Stomach (tissue), 4 donors: ENCODE data around the gene FUT2.

ENCODE experiments used
- EP300 ChIP-seq: sonication (generic); formaldehyde crosslinking; IDR thresholded peaks from one replicate; pipeline ENCODE4 v1.6.1; 2017; ENCODE audit warnings: antibody characterized with exemption
- POLR2AphosphoS5 ChIP-seq, 3 donors: sonication (generic); formaldehyde crosslinking; IDR thresholded peaks; one replicate each; pipeline ENCODE4 v1.6.1; 2016; ENCODE audit warnings: antibody characterized with exemption in 3 of 3

- TF ChIP-seq POLR2AphosphoS5 (IDR thresholded peaks at IDR 0.05) (peak in 1 of 3 donors; percentile 17), EP300 (no peak)
Measured at GRCh38 chr19:48746738-48747575, 51.2 kb downstream of the FUT2 start, which contains the start of gene IZUMO1.
